Activated CD8-positive, alpha-beta memory T cell treated with anti-CD3 and anti-CD28 coated beads, Interleukin-2, amount 50 U/mL, for 4 hours (primary cell): ENCODE measurements around the gene LRRIQ4.

ENCODE experiments used
- DNase-seq: peaks from one replicate; pipeline ENCODE4 v3.0.0-alpha.2; 2020

The LRRIQ4 gene

DNA sequence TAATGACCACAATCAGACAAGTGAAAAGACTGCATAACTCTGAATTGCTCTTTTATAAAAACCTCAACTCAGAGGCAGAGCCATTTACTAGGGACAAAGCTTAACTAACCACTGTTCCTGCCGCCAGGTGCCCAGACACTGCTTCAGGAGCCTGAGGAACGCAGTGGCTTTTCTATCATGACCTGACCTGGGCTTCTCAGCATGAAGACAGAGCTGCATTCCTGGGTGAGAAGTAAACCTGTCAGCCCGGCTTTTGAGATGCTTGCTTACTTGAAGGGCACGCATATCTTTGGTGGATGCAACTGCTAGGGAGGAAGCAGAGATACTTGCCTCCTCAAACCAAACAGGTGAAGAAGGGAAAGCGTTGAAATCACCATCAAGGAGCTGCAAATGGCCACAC lies 49.2 kb downstream of the LRRIQ4 start:
- DNase-seq, result no peak

DNA sequence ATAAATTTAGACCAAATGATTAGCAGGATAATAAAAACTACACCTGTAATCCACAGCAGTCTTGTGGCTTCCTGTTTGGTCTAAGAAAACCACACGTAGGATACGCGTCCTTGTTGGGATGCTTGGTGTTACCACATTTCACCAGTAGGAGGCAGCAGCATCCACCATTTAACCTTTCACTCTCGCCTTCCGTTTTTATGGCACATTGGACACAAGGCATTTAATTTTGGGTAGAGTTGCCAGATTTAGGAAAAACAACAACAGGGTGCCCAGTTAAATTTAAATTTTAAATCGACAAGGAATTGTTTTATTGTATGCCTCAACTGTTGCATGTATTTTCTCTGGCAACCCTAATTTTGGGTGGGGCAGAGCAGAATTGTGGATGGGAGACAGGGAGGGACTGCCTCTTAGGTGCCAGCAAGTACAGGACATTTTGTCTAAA lies 50.8 kb downstream of the LRRIQ4 start:
- peak; percentile 57 for DNase-seq

DNA sequence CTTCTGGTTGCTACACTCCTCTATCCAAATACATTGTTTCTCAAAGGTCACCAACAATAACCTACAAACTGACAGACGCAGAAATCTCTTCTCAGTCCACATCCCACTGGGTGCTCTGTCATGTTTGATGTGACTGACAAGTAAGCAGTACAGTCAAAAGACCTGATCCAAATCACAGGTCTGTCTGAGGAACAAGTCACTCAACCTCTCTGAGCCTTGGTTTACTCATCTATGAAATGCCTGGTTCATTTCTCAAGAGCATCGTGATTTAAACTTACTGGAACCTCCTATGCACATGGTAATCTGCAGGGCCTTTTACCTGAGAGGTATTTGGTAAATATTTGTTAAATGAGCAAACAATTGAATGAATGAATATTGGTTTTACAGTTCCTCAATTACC lies 51.6 kb downstream of the LRRIQ4 start:
- no peak for DNase-seq

DNA sequence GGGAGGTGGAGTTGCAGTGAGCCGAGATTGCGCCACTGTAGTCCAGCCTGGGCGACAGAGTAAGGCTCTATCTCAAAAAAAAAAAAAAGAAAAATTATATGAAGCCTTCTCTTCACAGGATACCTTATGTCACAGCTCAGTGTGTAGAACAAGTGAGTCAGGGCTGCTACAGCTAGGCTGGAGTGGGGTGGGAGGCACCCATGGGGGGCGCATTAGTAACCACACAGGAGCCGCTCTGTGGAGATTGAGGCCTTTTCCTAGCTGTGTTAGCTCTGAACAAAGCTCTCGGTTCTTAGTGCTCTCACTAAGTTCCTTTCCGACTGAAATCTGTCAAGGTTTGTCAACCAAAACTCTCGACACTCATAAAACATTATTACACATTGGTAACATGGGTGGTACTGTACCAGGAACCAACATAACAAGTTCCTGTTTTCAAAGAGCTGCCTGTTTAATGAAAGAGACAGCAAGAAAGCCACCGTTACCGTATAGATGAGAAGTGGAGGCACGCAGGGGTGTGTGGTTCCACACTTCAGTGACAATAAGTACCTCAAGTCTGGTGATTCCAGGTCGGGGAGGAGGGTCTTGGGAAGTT lies 52.6 kb downstream of the LRRIQ4 start:
- peak; percentile 39 for DNase-seq

DNA sequence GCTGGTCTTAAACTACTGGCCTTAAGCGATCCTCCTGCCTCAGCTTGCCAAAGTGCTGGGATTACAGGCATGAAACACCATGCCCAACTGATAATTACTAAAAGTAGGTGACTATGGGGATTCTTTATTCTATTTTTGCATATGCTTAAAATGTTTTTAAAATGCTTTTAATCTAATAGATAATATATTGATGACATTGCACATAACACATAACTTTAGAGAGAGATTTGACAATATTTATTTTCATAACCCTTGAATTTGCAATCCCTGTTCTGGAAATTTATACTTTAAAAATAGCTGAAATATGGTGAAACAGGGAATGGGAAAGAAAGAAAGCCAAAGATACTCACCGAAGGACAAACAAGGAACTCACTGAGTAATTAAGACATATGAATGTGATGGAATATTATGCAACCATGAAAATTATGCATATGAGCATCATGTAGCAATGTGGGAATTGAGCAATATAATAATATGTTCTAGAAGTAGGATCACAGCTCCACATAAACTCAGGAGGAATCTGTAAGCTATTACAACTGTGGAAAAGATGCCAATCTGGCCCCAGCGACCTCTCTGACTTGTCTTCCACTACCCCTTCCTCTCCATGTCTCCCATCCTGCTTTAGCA lies 55.0 kb downstream of the LRRIQ4 start:
- DNase-seq, result no peak

DNA sequence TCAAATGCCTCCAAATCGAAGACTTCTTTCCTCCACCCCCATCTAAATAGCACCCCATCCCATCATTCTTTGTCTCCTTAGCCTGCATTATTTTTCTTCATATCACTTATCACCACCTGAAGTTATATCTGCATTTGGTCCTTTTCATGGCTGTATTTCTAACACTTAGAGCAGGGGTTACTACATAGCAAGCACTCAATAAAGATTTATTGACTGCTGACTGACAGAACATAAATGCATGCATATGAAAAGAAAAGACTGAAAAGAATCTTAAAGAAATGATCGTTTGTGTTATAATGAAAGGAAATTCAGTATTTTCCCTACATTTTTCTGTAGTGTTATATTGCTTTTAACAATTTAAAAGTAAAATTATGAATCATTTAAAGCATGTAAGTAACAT lies 55.7 kb downstream of the LRRIQ4 start:
- DNase-seq, result no peak

DNA sequence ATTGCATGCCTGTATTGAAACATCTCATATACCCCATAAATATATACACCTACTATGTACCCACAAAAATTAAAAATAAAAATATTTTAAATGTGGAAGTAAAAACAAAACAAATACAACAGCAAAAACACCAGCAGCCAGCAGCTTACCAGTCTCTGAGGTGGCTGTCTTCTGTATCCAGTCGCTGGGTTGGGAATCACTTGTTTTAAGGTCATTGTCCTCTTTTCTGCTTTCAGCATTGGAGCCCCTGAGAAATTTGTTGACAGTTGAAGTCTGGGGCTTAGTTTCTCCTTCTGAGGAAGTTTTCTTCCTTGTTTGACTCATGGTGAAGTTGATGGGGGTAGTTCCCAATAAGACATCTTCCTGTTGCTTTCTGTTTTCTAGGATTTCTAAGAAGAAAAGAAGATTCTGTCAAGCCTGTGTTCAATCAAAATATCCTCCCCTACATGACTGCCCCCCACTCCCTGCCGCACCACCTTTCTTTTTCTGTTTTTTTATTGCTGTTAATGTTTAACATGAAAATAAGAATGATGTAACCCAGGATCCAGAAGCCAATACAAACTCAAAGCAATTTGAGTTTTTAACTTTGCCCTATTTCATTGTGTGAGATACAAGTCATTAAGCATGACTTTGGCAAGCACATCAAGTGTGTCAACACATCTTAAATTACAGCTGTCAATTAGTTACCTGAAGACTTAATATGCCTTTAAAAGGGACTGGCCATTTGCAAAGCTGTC lies 57.0 kb downstream of the LRRIQ4 start, which contains the start of gene LRRC31:
Gene LRRC31, minus strand, starts transcription at position 452 of the 737 bp plus-strand sequence. Its CDS starts 128 bp downstream, at position 324.
- no peak for DNase-seq

DNA sequence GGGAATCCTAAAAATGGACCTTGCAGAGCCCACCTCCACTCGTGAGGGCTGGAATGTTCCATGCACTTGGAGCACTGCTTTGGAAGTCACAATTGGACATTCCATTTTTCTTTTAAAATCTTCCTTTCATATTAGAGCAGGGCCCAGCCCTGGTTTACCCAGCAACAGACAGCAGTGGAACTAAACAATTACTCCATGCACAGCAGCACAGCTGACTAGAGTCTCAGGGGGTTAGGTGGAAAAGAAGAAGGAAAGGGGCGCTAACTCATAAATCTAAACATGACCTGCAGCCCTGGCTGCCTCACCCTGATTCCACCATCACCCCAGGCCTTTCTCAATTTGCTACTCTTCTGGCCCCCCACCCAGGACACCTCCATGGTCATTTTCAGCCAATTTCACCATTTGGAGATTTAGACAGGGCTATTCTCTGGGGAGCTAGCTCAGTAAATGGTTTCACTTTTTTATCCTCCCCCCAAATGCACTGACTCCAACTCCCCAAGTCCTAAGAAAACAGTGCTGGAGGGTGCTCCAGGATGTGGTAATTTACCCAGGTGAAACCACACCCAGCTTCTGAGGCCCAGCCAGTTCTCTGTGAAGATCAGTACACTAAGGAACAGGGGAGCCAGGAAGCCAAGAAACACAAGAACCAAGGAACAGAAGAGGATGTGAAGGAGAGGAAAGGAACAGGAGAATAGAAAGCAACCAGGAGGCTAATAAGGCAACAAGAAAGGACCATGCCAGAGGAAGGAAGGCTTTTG lies 58.6 kb downstream of the LRRIQ4 start:
- no peak for DNase-seq

DNA sequence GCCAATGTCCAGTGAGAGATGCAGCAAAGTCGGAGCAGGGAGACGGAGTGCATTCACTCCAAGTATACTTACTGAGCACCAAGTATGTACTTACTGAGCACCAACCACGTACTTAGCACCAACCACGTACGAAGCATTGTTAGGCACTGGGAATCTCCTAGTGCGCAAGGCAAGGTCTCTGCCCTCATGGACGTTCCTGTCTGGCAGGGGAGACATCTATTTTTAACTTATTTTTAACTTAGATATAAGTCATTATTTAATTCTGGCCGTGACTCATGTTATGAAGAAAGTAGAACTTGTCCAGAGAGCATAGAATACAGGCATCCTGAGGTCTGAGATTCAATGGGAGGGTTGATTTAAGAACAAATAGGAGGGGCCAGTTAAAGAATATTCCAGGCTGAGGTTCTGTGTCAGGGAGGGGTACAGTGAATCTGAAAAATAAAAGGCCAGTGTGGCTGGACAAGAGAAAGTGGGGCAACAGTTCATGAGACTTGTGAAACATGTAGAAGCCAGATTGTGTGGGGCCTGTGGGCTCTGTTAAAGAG lies 66.4 kb downstream of the LRRIQ4 start:
- no peak for DNase-seq

DNA sequence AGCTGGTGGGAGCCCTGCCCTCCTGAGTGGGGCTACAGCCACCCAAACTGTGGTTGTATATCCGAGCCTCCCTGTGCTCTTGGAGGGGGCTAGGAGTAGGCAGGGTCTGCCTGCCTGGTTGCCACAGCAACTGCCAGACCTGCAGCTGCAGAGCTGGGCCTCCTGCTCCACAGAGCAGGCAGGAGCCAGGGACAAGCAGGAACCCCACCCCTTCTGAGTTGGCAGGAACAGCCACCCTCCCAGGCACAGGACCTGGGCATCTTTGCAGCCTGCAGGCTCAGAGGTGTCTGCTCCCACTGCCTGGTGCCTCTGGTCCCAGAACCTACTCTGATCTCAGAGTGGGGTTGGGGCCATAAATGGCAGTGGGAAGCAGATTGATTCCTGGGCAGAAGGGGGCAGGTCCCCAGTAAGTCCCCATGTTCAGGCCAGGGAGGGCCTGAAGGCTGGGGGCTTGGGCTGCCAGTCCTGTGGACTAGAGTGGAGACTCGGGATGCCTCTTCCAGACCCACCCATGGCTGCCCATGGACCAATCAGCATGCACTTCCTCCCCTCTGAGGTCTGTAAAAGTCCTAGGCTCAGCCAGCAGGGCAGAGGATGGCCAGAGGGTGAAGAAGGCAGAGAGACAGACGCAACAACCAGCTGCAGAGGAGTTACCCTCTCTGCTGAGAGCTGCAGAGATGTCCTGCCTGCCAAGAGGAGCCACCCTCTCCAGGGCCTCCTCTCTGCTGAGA lies 67.3 kb downstream of the LRRIQ4 start:
- no peak for DNase-seq

DNA sequence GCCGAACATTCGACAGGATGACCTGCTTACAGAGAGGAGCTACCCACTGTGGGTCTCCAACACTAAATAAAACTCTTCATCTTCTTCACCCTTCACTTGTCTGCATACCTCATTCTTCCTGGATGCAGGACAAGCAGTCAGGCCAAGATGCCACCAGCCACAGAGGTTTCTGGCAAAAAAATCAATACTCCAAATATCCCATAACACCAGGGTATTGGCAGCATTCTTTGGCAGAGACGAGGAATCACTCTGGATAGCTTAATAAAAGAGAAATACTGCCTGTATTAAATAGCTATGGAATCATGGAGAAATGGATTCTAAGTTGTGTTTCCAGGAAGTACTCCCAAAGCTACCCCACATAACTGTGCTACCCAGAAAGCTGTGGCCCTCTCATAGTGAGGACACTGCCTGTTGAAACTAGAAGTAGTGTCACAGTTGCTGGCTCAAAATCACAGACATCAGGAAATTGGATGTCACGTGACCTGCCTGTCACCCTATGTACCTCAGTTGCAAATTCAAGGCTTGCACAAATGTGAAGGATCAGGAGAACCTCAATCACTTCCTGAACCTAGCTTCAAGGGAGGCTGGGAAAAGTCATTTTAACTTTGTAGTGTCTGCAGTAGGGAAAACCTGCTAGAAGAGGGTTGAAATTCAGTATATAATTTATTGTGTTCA lies 68.0 kb downstream of the LRRIQ4 start:
- DNase-seq, result no peak

DNA sequence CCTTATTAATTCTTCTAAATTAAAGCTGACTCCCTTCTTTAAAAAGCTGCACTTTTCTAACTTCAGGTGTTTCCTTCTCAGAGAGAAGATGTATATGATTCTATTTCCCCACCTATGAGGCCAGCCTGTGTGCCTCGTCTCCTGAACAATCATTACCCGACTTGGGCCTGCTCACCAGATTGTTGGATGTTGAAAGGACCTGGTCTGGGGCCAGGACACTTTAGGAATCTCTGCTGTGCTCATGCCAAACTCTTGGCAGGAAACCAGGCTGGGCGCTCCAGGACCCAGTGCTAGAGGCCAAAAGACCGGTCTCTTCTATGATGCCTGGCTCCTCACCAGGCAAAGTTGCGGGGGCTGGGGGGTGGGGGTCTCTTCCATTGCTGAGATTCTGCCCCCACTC lies 74.0 kb downstream of the LRRIQ4 start:
- DNase-seq, result no peak
